ENCODE measurements around the gene ARL3.

DNA sequence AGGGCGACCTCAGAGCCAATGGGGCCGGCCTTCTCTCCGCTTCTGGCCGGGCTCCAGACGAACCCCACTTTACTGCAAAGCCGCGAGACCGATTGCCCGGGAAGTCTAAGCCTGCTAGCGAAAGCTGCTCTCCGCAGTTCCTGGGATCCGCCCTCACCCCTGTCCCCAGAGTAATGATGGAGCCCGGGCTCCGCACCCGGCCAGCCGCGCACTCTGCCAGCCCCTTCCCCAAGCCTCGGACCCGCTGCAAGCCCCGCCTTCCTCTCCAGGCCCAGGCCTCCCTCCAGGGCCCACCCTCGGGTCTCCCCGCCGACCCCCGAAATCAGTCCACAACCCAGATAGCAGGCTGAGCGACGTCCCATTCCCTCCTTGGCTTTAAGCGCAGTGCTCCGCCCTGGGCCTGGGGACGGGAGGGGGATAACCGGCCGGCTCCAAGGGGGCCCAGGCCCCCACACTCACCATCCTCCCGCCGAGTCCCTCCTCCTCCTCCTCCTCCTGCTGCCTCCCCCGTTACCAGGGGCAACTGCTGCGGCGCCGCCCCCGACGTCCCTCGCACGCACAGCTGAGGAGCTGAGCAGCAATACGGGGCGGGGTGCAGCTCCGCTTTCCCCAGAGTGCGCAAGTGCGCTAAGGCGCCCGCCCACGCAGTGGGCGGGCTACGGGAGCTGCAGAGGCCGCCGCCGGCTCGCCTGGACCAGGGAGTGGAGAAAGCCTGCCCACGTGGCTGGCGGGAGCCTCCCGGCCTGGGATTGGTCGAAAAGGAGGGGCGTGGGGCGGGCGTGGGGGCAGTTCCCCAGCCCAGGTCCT is at the start of gene ARL3:
- TF ChIP-seq, protein P1, sequence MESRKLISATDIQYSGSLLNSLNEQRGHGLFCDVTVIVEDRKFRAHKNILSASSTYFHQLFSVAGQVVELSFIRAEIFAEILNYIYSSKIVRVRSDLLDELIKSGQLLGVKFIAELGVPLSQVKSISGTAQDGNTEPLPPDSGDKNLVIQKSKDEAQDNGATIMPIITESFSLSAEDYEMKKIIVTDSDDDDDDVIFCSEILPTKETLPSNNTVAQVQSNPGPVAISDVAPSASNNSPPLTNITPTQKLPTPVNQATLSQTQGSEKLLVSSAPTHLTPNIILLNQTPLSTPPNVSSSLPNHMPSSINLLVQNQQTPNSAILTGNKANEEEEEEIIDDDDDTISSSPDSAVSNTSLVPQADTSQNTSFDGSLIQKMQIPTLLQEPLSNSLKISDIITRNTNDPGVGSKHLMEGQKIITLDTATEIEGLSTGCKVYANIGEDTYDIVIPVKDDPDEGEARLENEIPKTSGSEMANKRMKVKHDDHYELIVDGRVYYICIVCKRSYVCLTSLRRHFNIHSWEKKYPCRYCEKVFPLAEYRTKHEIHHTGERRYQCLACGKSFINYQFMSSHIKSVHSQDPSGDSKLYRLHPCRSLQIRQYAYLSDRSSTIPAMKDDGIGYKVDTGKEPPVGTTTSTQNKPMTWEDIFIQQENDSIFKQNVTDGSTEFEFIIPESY (IDR thresholded peaks at IDR 0.05; ENCODE audit: extremely low read depth, insufficient replicate concordance, low read length) = peak; percentile 79
- no peak for TF ChIP-seq EZH2 (IDR thresholded peaks at IDR 0.05)
- peak in 2 of 3 experiments; percentile 54 to 60; a peak in 4 of 6 replicates for TF ChIP-seq CTCF (IDR thresholded peaks at IDR 0.05 in 2 of 3, conservative IDR thresholded peaks at IDR 0.05 in 1 of 3; ENCODE audit: borderline replicate concordance in 1 of 3, insufficient read depth in 1 of 3, low read depth in 2 of 3, low read length in 2 of 3)
- no peak for TF ChIP-seq POLR2AphosphoS5 (IDR thresholded peaks at IDR 0.05; ENCODE audit: low read depth, low read length)
- TF ChIP-seq, protein P2, sequence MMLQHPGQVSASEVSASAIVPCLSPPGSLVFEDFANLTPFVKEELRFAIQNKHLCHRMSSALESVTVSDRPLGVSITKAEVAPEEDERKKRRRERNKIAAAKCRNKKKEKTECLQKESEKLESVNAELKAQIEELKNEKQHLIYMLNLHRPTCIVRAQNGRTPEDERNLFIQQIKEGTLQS (IDR thresholded peaks at IDR 0.05) = no peak
- TF ChIP-seq ZFX (IDR thresholded peaks at IDR 0.05) = peak; percentile 33
- no peak for TF ChIP-seq POLR2A (IDR thresholded peaks at IDR 0.05; ENCODE audit: borderline replicate concordance, extremely low read depth, insufficient read depth, insufficient read length)
- no peak for TF ChIP-seq CEBPB (IDR thresholded peaks at IDR 0.05; ENCODE audit: low read depth)
- TF ChIP-seq RAD21 (IDR thresholded peaks at IDR 0.05; ENCODE audit: low read depth) = no peak
- no peak for TF ChIP-seq SIN3A (IDR thresholded peaks at IDR 0.05; ENCODE audit: low read depth)
- TF ChIP-seq REST (IDR thresholded peaks at IDR 0.05; ENCODE audit: low read depth) = no peak

All from HCT116 (cell line).